ENCODE measurements around the gene ADGRF3. TPM values are rescaled to one million over a fixed set of nuclear protein-coding genes. Genes with fewer than 3 reads are reported as not detected.

ADGRF3 gene
- total and polyA plus RNA-seq, 10 of the 15 experiments (the other 5 are each of a cell fraction or from before 2014, with no cell fraction given): 0.03 to 3.1 (median 0.84) TPM

DNA sequence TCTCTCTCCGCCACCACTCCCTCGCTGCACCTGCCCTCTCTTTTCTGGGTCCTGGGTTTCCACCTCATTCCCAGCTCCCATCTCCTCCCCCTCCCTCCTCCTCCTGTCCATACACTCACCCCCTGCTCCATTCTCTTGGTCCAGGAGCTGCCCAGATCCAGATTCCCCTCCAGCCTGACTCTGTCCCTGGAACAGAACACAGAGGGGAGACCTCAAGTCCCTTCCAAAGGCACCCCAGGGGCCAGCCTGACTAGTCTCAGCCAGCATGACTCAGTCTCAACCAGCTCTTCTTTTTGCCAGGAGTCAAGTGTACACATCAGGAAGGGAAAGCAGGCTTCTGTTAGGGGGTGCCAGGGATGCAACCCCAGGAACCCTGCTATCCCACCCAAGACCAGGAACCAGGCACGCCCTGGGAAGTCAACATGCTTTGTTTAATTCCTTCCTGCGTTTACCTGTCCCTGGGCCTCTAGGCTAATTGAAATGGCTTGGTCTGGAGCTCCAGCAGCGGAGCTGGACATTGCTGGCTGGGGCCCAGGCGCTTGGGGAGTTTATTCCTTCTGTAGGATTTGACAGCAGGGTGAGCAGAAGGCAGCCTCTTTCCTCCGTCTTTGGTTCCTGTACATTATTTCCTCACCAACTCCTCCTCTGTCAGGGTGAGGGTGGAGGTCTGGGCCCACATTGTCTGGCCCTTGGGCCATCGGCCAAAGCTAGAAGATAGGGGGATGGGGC lies 29.0 kb downstream of the ADGRF3 start (continued):
- TF ChIP-seq, protein P1, sequence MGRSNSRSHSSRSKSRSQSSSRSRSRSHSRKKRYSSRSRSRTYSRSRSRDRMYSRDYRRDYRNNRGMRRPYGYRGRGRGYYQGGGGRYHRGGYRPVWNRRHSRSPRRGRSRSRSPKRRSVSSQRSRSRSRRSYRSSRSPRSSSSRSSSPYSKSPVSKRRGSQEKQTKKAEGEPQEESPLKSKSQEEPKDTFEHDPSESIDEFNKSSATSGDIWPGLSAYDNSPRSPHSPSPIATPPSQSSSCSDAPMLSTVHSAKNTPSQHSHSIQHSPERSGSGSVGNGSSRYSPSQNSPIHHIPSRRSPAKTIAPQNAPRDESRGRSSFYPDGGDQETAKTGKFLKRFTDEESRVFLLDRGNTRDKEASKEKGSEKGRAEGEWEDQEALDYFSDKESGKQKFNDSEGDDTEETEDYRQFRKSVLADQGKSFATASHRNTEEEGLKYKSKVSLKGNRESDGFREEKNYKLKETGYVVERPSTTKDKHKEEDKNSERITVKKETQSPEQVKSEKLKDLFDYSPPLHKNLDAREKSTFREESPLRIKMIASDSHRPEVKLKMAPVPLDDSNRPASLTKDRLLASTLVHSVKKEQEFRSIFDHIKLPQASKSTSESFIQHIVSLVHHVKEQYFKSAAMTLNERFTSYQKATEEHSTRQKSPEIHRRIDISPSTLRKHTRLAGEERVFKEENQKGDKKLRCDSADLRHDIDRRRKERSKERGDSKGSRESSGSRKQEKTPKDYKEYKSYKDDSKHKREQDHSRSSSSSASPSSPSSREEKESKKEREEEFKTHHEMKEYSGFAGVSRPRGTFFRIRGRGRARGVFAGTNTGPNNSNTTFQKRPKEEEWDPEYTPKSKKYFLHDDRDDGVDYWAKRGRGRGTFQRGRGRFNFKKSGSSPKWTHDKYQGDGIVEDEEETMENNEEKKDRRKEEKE (IDR thresholded peaks at IDR 0.05): no peak
- TF ChIP-seq IRF5 (IDR thresholded peaks at IDR 0.05; ENCODE audit: borderline replicate concordance): no peak
- TF ChIP-seq CBX3 (IDR thresholded peaks at IDR 0.05; ENCODE audit: borderline replicate concordance, low read depth): no peak
- no peak for TF ChIP-seq FOXM1 (IDR thresholded peaks at IDR 0.05; ENCODE audit: low read depth, low read length)
- TF ChIP-seq NR2C1 (IDR thresholded peaks at IDR 0.05): no peak
- no peak for TF ChIP-seq FOS (IDR thresholded peaks at IDR 0.05; ENCODE audit: borderline replicate concordance, extremely low read depth, insufficient read length)
- no peak for TF ChIP-seq NBN (IDR thresholded peaks at IDR 0.05)
- TF ChIP-seq ETV6 (conservative IDR thresholded peaks at IDR 0.05 in 1 of 2, IDR thresholded peaks at IDR 0.05 in 1 of 2; ENCODE audit: borderline replicate concordance in 1 of 2, low read depth in 1 of 2): no peak
- TF ChIP-seq RCOR1 (conservative IDR thresholded peaks at IDR 0.05; ENCODE audit: low read depth, low read length): no peak

All from GM12878 (cell line).